K562 (cell line): ENCODE data around the gene GSDME. TPM values are rescaled to one million over a fixed set of nuclear protein-coding genes. Genes with fewer than 3 reads are reported as not detected.
A peak's percentile ranks its signal among the peaks of the same experiment; 100 is the strongest.

Source experiments
- ETS2 ChIP-seq: IDR thresholded peaks from 2 replicates; pipeline ENCODE4 v1.6.1; 2016; ENCODE audit warnings: borderline replicate concordance, missing genetic modification characterization, mild to moderate bottlenecking, moderate library complexity, missing compliant biosample characterization; ENCODE audit not compliant: poor library complexity, severe bottlenecking
- FOXJ2 ChIP-seq: fragments of 200-800 bp; sonication (Bioruptor generic); IDR thresholded peaks from 2 replicates; pipeline ENCODE4 v1.6.1; 2016; ENCODE audit warnings: missing genetic modification characterization, missing compliant biosample characterization
- RAD21 ChIP-seq, 2 experiments: fragments of 250-450 bp in 1 of 2; fragments of 450-650 bp in 1 of 2; sonication (Bioruptor Pico) in 1 of 2; formaldehyde crosslinking in 1 of 2; IDR thresholded peaks in 1 of 2; conservative IDR thresholded peaks in 1 of 2; 2 replicates each; pipeline versions ENCODE4 v1.4.0 to v1.8.0; 2020 to 2022; ENCODE audit warnings: mild to moderate bottlenecking in 2 of 2, moderate library complexity in 1 of 2
- RB1 ChIP-seq: fragments of 450-650 bp; IDR thresholded peaks from 2 replicates; pipeline ENCODE4 v1.6.1; 2017; ENCODE audit warnings: low read depth, mild to moderate bottlenecking
- RBM25 ChIP-seq: fragments of 200-400 bp; formaldehyde crosslinking; IDR thresholded peaks from 2 replicates; pipeline ENCODE4 v1.6.1; 2018; ENCODE audit warnings: low read length, low read depth, moderate library complexity; ENCODE audit not compliant: severe bottlenecking
- RNF2 ChIP-seq: sonication (generic); IDR thresholded peaks from 2 replicates; pipeline ENCODE4 v1.6.1; 2016
- ZBED1 ChIP-seq: IDR thresholded peaks from 2 replicates; pipeline ENCODE4 v1.6.1; 2014
- ZBTB12 ChIP-seq: fragments of 250-450 bp; sonication (Bioruptor Pico); IDR thresholded peaks from 2 replicates; pipeline ENCODE4 v1.4.0; 2020
- ZNF165 ChIP-seq: fragments of 250-450 bp; sonication (Bioruptor Pico); IDR thresholded peaks from 2 replicates; pipeline ENCODE4 v1.4.0; 2020; ENCODE audit warnings: borderline replicate concordance
- polyA plus RNA-seq, 8 experiments: library from polyadenylated mRNA; depleted of rRNA in 4 of 8; stranded (reverse) in 5 of 8; unstranded in 3 of 8; fragments of >200 nt; fragmentation: Nextera tagmentation in 2 of 8; fragmentation: Illumina TruSeq in 1 of 8; extraction: Ambion mirVana in 2 of 8; extraction: Trizol in 1 of 8; gene quantifications; 2 replicates each; pipeline versions ENCODE4 v1.2.1 to v1.2.3, GENCODE V29; 2011 to 2014; ENCODE audit warnings: inconsistent platforms in 1 of 8, missing spikeins in 1 of 8
- total RNA-seq, 7 experiments: library from RNA; depleted of rRNA in 6 of 7; stranded (reverse); fragments of >200 nt in 6 of 7; fragmentation: Illumina TruSeq in 2 of 7; extraction: Trizol in 2 of 7; gene quantifications; 2 replicates each; pipeline versions ENCODE4 v1.2.1 to v1.2.3, GENCODE V29; 2011 to 2021; ENCODE audit warnings: low replicate concordance in 1 of 7
- TF ChIP-seq, protein P1 (sequence below): fragments of 450-650 bp; IDR thresholded peaks from 2 replicates; pipeline ENCODE4 v1.6.1; 2017; ENCODE audit warnings: antibody characterized with exemption, mild to moderate bottlenecking
- TF ChIP-seq, protein P2 (sequence below): sonication (generic); formaldehyde crosslinking; IDR thresholded peaks from 2 replicates; pipeline ENCODE4 v1.9.0; 2022; ENCODE audit warnings: mild to moderate bottlenecking, missing genetic modification reagents
- TF ChIP-seq, protein P3 (sequence below), 2 experiments: fragments of 450-650 bp; IDR thresholded peaks; 2 replicates each; pipeline ENCODE4 v1.6.1; 2016; ENCODE audit warnings: mild to moderate bottlenecking in 2 of 2, borderline replicate concordance in 1 of 2, low read depth in 1 of 2, moderate library complexity in 1 of 2

The GSDME gene
- total and polyA plus RNA-seq, 9 of the 15 experiments (the other 6 are each of a cell fraction or from before 2014, with no cell fraction given), result 0.37 to 1.9 (median 0.62) TPM

DNA sequence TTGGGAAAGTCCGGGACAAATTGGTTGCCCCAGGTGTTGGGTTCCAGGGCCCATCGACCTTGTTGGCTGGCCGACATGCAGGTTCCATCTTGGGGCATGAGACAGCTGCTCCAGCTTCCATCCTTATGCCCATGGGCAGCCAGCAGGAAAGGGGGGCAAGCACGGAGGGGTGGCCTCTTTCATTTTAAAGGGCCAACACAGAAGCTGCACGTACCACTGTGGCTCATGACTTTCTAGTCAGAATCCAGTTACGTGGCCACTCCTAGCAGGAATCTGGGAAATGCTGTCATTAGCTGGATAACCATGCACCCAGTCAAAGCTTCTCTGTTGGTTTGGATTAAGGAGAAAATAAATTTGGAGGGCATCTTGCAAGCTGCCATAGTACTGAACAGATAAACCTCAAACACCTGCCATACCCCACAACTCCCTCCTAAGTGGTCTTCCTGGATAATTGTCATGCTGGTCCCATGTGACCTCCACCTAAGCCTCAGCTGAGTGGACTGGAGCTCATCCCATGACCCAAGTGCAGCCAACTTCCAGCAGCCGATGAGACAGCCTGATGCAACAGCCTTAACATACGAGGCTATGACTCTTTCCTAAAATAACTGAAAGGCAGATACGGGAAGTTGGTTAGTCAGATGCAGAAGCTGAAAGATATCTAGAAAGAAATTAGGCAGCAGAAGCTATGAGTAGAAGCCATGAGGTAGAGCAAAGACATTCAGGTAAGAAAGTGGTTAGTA lies 21.4 kb upstream of the GSDME start (continued):
- TF ChIP-seq, protein P1, sequence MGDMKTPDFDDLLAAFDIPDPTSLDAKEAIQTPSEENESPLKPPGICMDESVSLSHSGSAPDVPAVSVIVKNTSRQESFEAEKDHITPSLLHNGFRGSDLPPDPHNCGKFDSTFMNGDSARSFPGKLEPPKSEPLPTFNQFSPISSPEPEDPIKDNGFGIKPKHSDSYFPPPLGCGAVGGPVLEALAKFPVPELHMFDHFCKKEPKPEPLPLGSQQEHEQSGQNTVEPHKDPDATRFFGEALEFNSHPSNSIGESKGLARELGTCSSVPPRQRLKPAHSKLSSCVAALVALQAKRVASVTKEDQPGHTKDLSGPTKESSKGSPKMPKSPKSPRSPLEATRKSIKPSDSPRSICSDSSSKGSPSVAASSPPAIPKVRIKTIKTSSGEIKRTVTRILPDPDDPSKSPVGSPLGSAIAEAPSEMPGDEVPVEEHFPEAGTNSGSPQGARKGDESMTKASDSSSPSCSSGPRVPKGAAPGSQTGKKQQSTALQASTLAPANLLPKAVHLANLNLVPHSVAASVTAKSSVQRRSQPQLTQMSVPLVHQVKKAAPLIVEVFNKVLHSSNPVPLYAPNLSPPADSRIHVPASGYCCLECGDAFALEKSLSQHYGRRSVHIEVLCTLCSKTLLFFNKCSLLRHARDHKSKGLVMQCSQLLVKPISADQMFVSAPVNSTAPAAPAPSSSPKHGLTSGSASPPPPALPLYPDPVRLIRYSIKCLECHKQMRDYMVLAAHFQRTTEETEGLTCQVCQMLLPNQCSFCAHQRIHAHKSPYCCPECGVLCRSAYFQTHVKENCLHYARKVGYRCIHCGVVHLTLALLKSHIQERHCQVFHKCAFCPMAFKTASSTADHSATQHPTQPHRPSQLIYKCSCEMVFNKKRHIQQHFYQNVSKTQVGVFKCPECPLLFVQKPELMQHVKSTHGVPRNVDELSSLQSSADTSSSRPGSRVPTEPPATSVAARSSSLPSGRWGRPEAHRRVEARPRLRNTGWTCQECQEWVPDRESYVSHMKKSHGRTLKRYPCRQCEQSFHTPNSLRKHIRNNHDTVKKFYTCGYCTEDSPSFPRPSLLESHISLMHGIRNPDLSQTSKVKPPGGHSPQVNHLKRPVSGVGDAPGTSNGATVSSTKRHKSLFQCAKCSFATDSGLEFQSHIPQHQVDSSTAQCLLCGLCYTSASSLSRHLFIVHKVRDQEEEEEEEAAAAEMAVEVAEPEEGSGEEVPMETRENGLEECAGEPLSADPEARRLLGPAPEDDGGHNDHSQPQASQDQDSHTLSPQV, result peak; percentile 80
- peak; percentile 48 for TF ChIP-seq ETS2
- peak; percentile 53 for TF ChIP-seq ZBTB12 (CRISPR knock-in tag)
- no peak for TF ChIP-seq ZBED1
- peak; percentile 75; the same call in 1 of the 2 replicates for TF ChIP-seq RNF2
- TF ChIP-seq RB1, result no peak
- TF ChIP-seq, protein P2, sequence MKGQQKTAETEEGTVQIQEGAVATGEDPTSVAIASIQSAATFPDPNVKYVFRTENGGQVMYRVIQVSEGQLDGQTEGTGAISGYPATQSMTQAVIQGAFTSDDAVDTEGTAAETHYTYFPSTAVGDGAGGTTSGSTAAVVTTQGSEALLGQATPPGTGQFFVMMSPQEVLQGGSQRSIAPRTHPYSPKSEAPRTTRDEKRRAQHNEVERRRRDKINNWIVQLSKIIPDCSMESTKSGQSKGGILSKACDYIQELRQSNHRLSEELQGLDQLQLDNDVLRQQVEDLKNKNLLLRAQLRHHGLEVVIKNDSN (CRISPR knock-in tag), result peak; percentile 91
- TF ChIP-seq, protein P3, sequence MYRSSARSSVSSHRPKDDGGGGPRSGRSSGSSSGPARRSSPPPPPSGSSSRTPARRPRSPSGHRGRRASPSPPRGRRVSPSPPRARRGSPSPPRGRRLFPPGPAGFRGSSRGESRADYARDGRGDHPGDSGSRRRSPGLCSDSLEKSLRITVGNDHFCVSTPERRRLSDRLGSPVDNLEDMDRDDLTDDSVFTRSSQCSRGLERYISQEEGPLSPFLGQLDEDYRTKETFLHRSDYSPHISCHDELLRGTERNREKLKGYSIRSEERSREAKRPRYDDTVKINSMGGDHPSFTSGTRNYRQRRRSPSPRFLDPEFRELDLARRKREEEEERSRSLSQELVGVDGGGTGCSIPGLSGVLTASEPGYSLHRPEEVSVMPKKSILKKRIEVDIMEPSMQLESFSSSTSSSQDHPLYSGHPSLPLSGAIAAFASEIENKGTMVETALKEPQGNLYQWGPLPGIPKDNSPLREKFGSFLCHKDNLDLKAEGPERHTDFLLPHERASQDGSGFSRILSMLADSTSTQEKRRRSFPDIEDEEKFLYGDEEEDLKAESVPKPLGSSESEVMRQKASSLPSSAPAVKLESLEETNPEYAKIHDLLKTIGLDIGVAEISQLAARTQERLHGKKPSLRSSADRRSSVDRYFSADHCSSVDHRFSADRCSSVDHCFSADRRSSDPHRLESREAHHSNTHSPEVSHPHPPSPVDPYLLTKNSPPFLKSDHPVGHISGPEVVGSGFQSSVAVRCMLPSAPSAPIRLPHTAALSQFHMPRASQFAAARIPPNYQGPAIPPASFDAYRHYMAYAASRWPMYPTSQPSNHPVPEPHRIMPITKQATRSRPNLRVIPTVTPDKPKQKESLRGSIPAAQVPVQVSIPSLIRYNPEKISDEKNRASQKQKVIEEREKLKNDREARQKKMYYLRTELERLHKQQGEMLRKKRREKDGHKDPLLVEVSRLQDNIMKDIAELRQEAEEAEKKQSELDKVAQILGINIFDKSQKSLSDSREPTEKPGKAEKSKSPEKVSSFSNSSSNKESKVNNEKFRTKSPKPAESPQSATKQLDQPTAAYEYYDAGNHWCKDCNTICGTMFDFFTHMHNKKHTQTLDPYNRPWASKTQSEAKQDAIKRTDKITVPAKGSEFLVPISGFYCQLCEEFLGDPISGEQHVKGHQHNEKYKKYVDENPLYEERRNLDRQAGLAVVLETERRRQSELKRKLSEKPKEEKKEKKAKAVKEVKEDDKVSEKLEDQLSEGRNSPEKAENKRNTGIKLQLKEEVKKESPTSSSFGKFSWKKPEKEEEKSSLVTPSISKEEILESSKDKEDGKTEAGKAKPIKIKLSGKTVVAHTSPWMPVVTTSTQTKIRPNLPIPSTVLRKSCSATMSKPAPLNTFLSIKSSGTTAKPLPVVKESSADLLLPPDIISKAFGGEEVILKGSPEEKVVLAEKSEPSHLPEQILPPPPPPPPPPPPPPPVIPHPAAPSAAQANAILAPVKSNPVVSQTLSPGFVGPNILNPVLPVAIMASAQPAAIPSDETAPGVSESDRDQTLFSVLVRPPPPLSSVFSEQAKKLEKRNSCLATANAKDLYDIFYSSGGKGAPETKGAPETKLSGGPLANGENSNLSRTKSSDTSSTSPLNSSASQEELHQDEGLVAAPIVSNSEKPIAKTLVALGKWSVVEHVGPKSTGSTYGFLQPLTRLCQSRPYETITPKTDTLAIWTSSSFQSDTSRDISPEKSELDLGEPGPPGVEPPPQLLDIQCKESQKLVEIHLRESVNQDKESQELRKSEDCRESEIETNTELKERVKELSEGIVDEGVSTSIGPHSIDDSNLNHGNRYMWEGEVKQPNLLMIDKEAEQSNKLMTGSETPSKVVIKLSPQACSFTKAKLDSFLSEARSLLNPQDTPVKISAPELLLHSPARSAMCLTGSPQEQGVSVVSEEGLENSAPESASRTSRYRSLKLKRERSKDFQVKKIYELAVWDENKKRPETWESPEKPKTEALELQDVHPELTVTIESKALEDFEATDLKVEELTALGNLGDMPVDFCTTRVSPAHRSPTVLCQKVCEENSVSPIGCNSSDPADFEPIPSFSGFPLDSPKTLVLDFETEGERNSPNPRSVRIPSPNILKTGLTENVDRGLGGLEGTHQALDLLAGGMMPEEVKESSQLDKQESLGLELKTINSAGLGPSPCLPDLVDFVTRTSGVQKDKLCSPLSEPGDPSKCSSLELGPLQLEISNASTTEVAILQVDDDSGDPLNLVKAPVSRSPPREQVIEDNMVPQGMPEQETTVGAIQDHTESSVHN (IDR thresholded peaks at IDR 0.05; ENCODE audit: borderline replicate concordance in 1 of 2, low read depth in 1 of 2), result peak in 1 of 2 experiments; percentile 74; a peak in 2 of 4 replicates
- TF ChIP-seq RBM25, result no peak
- peak; percentile 12 to 23; a peak in 1 of 4 replicates for TF ChIP-seq RAD21 (CRISPR knock-in tag; conservative IDR thresholded peaks at IDR 0.05 in 1 of 2, IDR thresholded peaks at IDR 0.05 in 1 of 2)
- TF ChIP-seq FOXJ2, result peak; percentile 49; the same call in 1 of the 2 replicates
- TF ChIP-seq ZNF165 (CRISPR knock-in tag), result peak; percentile 87; the same call in 1 of the 2 replicates
